ENCODE data around the gene HGFAC.

DNA sequence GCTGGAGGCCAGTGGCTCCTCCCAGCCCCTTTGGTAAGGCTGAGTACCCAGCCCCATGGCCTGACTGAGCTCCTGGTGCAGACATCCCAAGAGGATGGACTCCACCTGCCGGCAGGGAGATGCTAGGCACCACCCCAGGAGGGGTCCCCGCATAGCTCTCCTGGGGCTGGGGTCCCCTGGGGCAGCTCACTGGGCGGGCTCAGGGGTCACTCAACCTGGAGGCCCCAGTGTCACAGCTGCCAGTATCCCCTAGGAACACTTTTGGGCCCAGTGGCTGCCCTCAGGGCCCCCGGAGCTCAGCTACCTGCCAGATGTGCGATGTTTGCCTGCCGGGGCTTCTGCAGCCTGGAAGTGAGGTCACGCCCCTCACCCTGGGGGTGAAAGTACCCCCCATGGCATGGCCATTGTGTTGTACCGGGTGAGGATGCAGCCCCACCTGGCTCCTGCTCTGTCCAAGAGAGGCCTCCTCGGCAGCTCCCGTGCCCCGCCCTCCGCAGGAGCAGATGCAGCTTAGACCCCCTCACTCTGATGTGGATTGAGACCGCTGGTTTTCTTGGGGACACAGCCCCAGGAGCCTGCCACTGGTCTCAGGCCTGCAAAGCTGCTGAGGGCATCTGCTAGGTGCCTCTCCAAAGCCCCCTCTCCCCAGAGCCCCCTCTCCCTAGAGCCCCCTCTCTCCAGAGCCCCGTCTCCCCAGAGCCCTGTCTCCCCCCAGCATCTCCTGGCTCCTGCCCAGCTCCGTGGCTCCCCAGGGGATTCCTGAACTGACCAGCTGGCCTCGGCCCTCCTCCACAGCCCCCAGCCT lies 6.7 kb upstream of the HGFAC start:
- TF ChIP-seq, protein P1, sequence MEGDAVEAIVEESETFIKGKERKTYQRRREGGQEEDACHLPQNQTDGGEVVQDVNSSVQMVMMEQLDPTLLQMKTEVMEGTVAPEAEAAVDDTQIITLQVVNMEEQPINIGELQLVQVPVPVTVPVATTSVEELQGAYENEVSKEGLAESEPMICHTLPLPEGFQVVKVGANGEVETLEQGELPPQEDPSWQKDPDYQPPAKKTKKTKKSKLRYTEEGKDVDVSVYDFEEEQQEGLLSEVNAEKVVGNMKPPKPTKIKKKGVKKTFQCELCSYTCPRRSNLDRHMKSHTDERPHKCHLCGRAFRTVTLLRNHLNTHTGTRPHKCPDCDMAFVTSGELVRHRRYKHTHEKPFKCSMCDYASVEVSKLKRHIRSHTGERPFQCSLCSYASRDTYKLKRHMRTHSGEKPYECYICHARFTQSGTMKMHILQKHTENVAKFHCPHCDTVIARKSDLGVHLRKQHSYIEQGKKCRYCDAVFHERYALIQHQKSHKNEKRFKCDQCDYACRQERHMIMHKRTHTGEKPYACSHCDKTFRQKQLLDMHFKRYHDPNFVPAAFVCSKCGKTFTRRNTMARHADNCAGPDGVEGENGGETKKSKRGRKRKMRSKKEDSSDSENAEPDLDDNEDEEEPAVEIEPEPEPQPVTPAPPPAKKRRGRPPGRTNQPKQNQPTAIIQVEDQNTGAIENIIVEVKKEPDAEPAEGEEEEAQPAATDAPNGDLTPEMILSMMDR (IDR thresholded peaks at IDR 0.05): no peak
- no peak for TF ChIP-seq POLR2A (IDR thresholded peaks at IDR 0.05)
- no peak for TF ChIP-seq EP300 (IDR thresholded peaks at IDR 0.05)
- no peak for TF ChIP-seq POLR2AphosphoS5 (IDR thresholded peaks at IDR 0.05)

Measured in suprapubic skin (tissue), 4 donors.